DMS153 treated with DMSO at 0.1 percent for 48 hours (cell line): ENCODE data around the gene P3H3.

Experiments
- DNase-seq: peaks from one replicate; lab custom pipeline; 2025; ENCODE audit not compliant: unreplicated experiment; lab: John Stamatoyannopoulos, UW

P3H3 gene

DNA sequence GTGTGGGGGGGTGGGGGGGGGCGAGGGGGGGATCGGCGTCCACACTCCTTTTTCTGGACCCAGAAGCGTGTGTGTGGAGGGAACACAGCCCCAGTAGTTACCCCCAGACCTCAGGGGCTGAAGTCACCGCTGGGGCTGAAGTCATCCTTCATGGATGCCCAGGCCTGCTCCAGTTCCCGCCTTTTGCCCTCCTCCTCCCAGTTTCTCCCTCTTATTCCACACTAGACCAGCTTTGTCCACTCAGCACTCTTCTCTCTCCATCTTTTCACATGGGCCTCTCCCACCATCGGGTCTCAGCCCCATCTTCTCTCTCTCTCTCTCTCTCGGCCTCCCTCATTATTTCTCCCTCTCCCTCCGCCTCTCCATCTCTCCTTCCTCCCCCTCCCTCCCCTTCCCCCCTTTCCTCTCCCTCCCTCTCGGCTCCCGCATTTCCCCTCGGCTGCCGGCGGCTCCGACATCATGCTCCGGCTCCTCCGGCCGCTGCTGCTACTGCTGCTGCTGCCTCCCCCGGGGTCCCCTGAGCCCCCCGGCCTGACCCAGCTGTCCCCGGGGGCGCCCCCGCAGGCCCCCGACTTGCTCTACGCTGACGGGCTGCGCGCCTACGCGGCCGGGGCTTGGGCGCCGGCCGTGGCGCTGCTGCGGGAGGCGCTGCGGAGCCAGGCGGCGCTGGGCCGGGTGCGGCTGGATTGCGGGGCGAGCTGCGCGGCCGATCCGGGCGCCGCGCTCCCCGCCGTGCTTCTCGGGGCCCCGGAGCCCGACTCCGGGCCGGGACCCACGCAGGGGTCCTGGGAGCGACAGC, at the start of gene P3H3:
Gene P3H3 (plus strand): TSS at position 426 of the 799 bp plus-strand sequence. CDS start 34 bp downstream, at position 460.
- peak; percentile 22 for DNase-seq

DNA sequence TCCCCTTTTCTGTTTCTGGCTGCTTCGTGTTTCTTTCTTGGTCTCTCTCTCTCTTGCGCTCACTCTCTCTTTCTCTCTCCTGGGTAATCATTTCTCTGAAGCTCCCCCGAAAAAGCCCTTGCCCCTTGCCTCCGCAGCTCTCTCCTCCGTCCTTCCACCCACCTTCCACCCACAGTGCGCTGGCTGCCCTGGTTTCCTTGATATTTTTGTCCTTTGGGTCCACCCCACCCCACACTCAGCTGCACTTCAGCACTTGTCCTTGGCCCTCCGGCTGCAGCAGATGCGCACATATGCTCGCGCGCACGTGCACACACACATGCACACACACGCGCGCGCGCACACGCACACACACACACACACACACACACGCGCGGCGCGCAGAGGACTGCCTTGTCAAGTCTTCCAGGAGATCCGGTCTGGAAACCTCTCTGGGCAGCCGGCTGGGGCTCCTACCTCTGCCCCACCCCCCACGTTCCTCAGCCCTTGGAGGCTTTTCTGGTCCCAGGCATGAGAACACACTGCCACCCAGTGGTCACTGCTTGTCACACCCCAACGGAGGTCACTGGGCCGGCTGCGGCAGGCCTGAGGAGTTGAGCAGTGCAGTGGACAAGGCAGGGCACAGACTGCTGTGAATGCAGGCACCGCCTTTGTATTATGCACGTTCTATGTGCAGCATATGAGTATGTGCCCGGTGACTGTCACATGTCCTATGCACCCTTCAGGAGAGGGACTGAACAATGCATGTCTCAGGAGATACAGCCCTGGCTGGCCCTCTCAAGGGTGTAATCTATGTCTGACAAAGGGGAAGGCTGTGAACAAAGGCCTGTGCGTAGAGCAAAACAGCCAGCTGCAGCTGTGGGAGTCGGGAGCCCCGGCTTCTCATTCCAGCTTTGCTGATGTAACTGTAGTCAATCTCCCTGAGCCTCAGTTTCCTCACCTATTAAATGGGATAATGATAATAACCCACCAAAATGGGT, 49.3 kb upstream of the P3H3 start:
- DNase-seq: peak; percentile 87

GRCh38 chr12:6779708-6780432, 48.3 kb upstream of the P3H3 start:
- no peak for DNase-seq

DNA sequence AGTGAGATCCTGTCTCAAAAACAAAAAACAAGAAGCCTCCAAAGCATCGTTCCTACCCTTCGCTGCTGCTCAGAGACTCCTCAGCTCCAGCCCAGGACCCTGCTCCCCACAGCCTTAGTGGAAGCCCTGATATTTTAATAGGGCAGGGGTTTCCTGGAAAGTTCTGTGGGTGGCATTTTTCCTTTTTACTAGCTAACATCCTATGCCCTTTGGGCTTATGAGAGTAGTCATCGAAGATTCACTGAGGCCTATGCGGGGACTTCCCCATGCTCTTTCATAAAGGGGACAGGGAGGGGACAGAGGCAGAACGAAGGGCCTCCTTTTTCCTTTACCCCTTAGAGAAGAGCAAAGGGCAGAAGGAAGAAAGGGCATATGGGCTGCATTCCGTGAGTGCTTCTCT, 47.6 kb upstream of the P3H3 start:
- no peak for DNase-seq

GRCh38 chr12:6782119-6782518, 46.1 kb upstream of the P3H3 start:
- DNase-seq: no peak

DNA sequence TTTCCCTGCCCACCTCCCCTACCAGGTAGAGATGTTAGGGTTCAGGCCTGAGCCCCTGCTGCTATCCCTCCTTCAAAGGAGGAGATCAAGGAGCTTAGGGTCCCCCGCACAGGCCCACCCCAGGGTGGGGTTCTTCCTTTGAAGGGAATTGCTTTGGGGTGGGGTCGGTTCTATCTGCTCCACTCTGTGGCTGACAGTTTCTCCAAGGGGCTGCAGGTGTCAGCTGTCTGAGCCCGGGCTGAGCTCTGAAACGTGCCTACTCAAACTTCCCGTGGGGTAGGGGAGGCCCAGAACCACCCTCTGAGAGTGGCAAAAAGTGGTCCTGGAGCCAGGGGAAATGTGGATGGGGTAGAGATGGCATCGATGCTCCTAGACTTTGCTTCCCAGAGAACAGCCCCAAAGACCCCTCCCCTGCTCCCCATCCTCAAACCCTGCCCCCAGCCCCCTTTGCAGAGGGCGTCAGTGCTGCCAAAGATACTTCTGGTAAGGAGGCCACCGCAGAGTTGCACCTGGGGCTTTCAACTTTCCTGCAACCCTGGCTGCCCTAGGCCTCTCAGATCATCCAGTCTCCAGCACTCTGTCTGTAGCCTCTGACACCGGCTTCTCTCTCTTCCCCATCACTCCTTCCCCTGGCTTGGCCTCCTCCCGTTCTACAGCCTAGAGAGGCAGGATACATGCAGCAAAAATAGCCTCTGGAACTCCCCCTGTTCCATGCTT, 45.2 kb upstream of the P3H3 start:
- DNase-seq: no peak

GRCh38 chr12:6783828-6784227, 44.4 kb upstream of the P3H3 start:
- DNase-seq: no peak

DNA sequence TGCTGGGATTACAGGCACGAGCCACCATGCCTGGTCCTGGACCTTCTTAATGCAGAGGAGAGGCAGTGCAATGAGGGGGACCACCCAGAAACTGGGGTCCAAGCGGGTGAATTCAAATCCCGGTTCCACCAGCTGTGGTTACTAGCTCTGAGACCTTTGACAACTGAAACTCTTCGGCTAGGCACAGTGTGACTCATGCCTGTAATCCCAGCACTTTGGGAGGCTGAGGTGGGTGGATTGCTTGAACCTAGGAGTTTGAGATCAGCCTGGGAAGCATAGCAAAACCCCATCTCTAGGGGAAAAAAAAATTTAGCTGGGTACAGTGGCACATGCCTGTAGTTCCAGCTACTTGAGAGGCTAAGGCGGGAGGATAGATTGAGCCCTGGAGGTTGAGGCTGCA, 43.9 kb upstream of the P3H3 start:
- no peak for DNase-seq

GRCh38 chr12:6784761-6785160, 43.4 kb upstream of the P3H3 start:
- no peak for DNase-seq

- no peak for DNase-seq
These were observed 41.7 kb upstream of the P3H3 start for GRCh38 chr12:6786416-6787094.

DNA sequence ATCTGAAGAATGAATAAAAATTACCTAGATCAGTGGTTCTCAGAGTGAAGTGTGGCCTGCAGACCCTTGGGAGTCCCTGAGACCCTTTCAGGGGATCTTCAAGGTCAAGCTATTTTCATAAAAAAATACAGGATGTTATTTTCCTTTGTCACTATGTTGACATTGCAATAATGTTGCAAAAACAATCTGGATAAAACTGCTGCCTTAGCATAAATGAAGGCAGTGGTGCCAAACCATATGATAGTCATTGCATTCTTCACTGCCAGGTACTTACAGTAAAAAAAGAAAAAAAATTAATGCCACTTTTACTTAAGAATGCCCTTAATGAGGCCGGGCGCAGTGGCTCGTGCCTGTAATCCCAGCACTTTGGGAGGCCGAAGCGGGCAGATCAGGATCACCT, 40.9 kb upstream of the P3H3 start:
- DNase-seq: no peak

- DNase-seq: no peak
These were observed 39.0 kb upstream of the P3H3 start, which contains the start of gene CD4 for GRCh38 chr12:6788972-6789924. Gene CD4, plus strand, starts transcription at chr12:6789528. Its CDS starts 10,611 bp downstream, at chr12:6800139.

GRCh38 chr12:6790496-6791150, 37.6 kb upstream of the P3H3 start:
- DNase-seq: no peak

- DNase-seq: no peak
These were observed 36.2 kb upstream of the P3H3 start for GRCh38 chr12:6791931-6792520.

DNA sequence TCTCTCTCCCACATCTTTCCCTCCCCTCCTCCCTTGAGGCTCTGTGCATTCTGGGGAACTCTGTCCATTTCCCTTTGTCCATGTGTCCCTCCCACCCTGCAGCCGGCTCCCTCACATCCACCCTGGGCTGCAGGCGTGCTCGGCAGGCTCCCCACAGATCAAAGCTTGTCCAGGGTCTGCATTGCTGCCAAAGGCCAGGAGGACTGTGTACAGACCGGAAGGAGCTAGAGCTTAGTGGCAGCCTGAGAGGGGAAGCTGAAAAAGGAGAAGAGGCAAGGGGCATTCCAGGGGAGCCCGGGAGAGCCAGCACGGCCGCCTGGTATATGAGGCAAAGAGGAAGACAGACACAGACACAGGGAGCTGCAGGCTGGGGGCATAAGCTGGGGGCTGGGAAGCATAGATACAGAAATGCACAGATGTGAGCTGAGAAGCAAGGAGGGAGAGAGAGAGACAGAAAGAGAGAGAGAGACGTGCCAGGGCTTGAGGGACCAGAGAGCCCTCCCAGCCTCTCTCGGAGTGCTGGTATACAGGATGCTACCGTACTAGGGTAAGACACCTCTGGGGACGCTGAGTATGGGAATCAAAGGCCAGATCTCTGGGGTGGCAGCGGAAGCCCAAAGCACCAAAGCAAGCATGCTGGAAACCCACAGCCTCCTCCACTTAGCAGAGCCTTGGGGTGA, 35.5 kb upstream of the P3H3 start:
- no peak for DNase-seq

GRCh38 chr12:6795088-6795487, 33.1 kb upstream of the P3H3 start:
- no peak for DNase-seq

- DNase-seq: no peak
These were observed 31.6 kb upstream of the P3H3 start for GRCh38 chr12:6796576-6796975.
